MM.1S (cell line): ENCODE results near the gene NCKAP5.

Source experiments
- DNase-seq: peaks from one replicate; pipeline ENCODE4 v3.0.0-alpha.2; 2015
- H2AFZ ChIP-seq: fragments of 300-600 bp; sonication (generic); 2 replicates; pipeline ENCODE4 v1.6.0; 2016; ENCODE audit warnings: antibody characterized with exemption, low read length
- H3F3A ChIP-seq: fragments of 300-600 bp; sonication (generic); 2 replicates; pipeline ENCODE4 v1.6.1; 2016; ENCODE audit warnings: mild to moderate bottlenecking, antibody characterized with exemption, low read length, moderate library complexity, mixed read lengths; ENCODE audit not compliant: insufficient read depth
- H3K27ac ChIP-seq: fragments of 300-600 bp; sonication (generic); 2 replicates; pipeline ENCODE4 v1.5.1; 2016; ENCODE audit warnings: mild to moderate bottlenecking, low read length
- H3K27me3 ChIP-seq: fragments of 300-600 bp; sonication (generic); replicated peaks from 2 replicates; pipeline ENCODE4 v1.6.0; 2016; ENCODE audit warnings: low read length; ENCODE audit not compliant: insufficient read depth
- H3K36me3 ChIP-seq: fragments of 300-600 bp; sonication (generic); replicated peaks from 2 replicates; pipeline ENCODE4 v1.6.1; 2016; ENCODE audit warnings: mild to moderate bottlenecking, low read length, mixed read lengths; ENCODE audit not compliant: insufficient read depth
- H3K4me1 ChIP-seq: fragments of 300-600 bp; sonication (generic); 2 replicates; pipeline ENCODE4 v1.6.1; 2016; ENCODE audit warnings: low read length, mixed read lengths
- H3K4me2 ChIP-seq: fragments of 300-600 bp; sonication (generic); 2 replicates; pipeline ENCODE4 v1.6.0; 2016; ENCODE audit warnings: low read depth, low read length
- H3K4me3 ChIP-seq: fragments of 300-600 bp; sonication (generic); 2 replicates; pipeline ENCODE4 v1.5.1; 2016; ENCODE audit warnings: low read length, mixed read lengths
- H3K79me2 ChIP-seq: fragments of 300-600 bp; sonication (generic); 2 replicates; pipeline ENCODE4 v1.6.1; 2016; ENCODE audit warnings: mixed run types, low read length, mixed read lengths
- H3K9ac ChIP-seq: fragments of 300-600 bp; sonication (generic); 2 replicates; pipeline ENCODE4 v1.6.1; 2016; ENCODE audit warnings: low read length, mixed read lengths
- H3K9me2 ChIP-seq: fragments of 300-600 bp; sonication (generic); replicated peaks from 2 replicates; pipeline ENCODE4 v1.6.1; 2016; ENCODE audit warnings: mild to moderate bottlenecking, low read length, mixed read lengths; ENCODE audit not compliant: insufficient read depth
- H3K9me3 ChIP-seq: fragments of 300-600 bp; sonication (generic); replicated peaks from 2 replicates; pipeline ENCODE4 v1.6.1; 2016; ENCODE audit warnings: mild to moderate bottlenecking, low read length, mixed read lengths; ENCODE audit not compliant: insufficient read depth
- H4K20me1 ChIP-seq: fragments of 300-600 bp; sonication (generic); 2 replicates; pipeline ENCODE4 v1.6.1; 2016; ENCODE audit warnings: mild to moderate bottlenecking, low read length, moderate library complexity, mixed read lengths; ENCODE audit not compliant: insufficient read depth
- CTCF ChIP-seq: fragments of 300-600 bp; sonication (generic); IDR thresholded peaks from 2 replicates; pipeline ENCODE4 v1.5.1; 2016; ENCODE audit warnings: antibody characterized with exemption, low read length, mixed read lengths
- EZH2 ChIP-seq: fragments of 300-600 bp; sonication (generic); optimal IDR thresholded peaks from 2 replicates; pipeline ENCODE3; 2017; ENCODE audit warnings: low read depth, mild to moderate bottlenecking, antibody characterized with exemption, low read length, mixed read lengths
- EZH2phosphoT487 ChIP-seq: fragments of 300-600 bp; sonication (generic); IDR thresholded peaks from 2 replicates; pipeline ENCODE4 v1.6.1; 2018; ENCODE audit warnings: antibody characterized with exemption, low read length

The NCKAP5 gene

GRCh38 chr2:133490411-133490980 lies 77.8 kb downstream of the NCKAP5 start:
- H3K9me3 ChIP-seq: no peaks in the 10 kb centered on the region
- H3K9me2 ChIP-seq: no peaks in the 10 kb centered on the region
- no peak overlapping the region for H2AFZ ChIP-seq
- no peaks in the 10 kb centered on the region for H4K20me1 ChIP-seq
- H3K4me1 ChIP-seq: no peaks in the 10 kb centered on the region
- H3K9ac ChIP-seq: no peak overlapping the region
- H3K4me2 ChIP-seq: no peak overlapping the region
- no peak overlapping the region for H3K27ac ChIP-seq
- no peak overlapping the region for H3K4me3 ChIP-seq
- H3F3A ChIP-seq: no peaks in the 10 kb centered on the region
- DNase-seq: no peak
- no peaks in the 10 kb centered on the region for H3K36me3 ChIP-seq
- TF ChIP-seq EZH2phosphoT487: no peak
- no peak for TF ChIP-seq CTCF
- TF ChIP-seq EZH2: no peak
- no peaks in the 10 kb centered on the region for H3K79me2 ChIP-seq
- no peaks in the 10 kb centered on the region for H3K27me3 ChIP-seq

GRCh38 chr2:133489641-133490410 lies 78.4 kb downstream of the NCKAP5 start:
- Histone ChIP-seq H3K27me3 (no peaks in the 10 kb centered on the region), H3K4me2 (no peak overlapping the region), H3K9ac (no peak overlapping the region), H3K9me2 (no peaks in the 10 kb centered on the region), H4K20me1 (no peaks in the 10 kb centered on the region), H3K4me1 (no peaks in the 10 kb centered on the region), H3F3A (no peaks in the 10 kb centered on the region), H3K9me3 (no peaks in the 10 kb centered on the region), H3K36me3 (no peaks in the 10 kb centered on the region), H2AFZ (no peak overlapping the region), H3K27ac (no peak overlapping the region), H3K4me3 (no peak overlapping the region), H3K79me2 (no peaks in the 10 kb centered on the region)
- TF ChIP-seq EZH2phosphoT487: no peak
- TF ChIP-seq EZH2: no peak
- no peak for DNase-seq

GRCh38 chr2:133489146-133489545 lies 79.1 kb downstream of the NCKAP5 start:
- no peaks in the 10 kb centered on the region for H3K27me3 ChIP-seq
- H3K9ac ChIP-seq: no peak overlapping the region
- H3K9me3 ChIP-seq: no peaks in the 10 kb centered on the region
- H3K4me2 ChIP-seq: no peak overlapping the region
- H3K4me1 ChIP-seq: no peaks in the 10 kb centered on the region
- no peaks in the 10 kb centered on the region for H3K9me2 ChIP-seq
- no peak overlapping the region for H2AFZ ChIP-seq
- H3K79me2 ChIP-seq: no peaks in the 10 kb centered on the region
- no peak overlapping the region for H3K4me3 ChIP-seq
- no peak overlapping the region for H3K27ac ChIP-seq
- DNase-seq: no peak
- no peaks in the 10 kb centered on the region for H3K36me3 ChIP-seq
- TF ChIP-seq EZH2: no peak
- no peak for TF ChIP-seq CTCF
- TF ChIP-seq EZH2phosphoT487: no peak
- H3F3A ChIP-seq: no peaks in the 10 kb centered on the region
- H4K20me1 ChIP-seq: no peaks in the 10 kb centered on the region

- DNase-seq: no peak
- Histone ChIP-seq H3K36me3 (no peaks in the 10 kb centered on the region), H3K9me3 (no peaks in the 10 kb centered on the region), H4K20me1 (no peaks in the 10 kb centered on the region), H3K4me1 (no peaks in the 10 kb centered on the region), H3K4me2 (no peak overlapping the region), H3K27me3 (no peaks in the 10 kb centered on the region), H3K4me3 (no peak overlapping the region), H3K27ac (no peak overlapping the region), H2AFZ (no peak overlapping the region), H3K9me2 (no peaks in the 10 kb centered on the region), H3F3A (no peaks in the 10 kb centered on the region), H3K79me2 (no peaks in the 10 kb centered on the region), H3K9ac (no peak overlapping the region)
- TF ChIP-seq CTCF (no peak), EZH2 (no peak), EZH2phosphoT487 (no peak)
These were observed 81.5 kb downstream of the NCKAP5 start for GRCh38 chr2:133486771-133487191.
